HG03558 (cell line): Measurements from ENCODE around the gene FIGNL1.

Source experiments
- ATAC-seq: cut with Tn5 transposase; IDR thresholded peaks from one replicate; pipeline ENCODE4 v1.9.1; 2021; ENCODE audit warnings: moderate number of reproducible peaks; ENCODE audit not compliant: unreplicated experiment; ENCODE audit errors: extremely low read depth

The FIGNL1 gene

GRCh38 chr7:50431722-50432305 lies 18.3 kb downstream of the FIGNL1 start:
- ATAC-seq: no peak

- no peak for ATAC-seq
Measured at GRCh38 chr7:50431316-50431715, 18.8 kb downstream of the FIGNL1 start.

- no peak for ATAC-seq
Measured at GRCh38 chr7:50428911-50429310, 21.2 kb downstream of the FIGNL1 start.

GRCh38 chr7:50427518-50427917 lies 22.6 kb downstream of the FIGNL1 start:
- ATAC-seq: no peak

GRCh38 chr7:50426280-50427045 lies 23.7 kb downstream of the FIGNL1 start:
- no peak for ATAC-seq

GRCh38 chr7:50425318-50425717 lies 24.8 kb downstream of the FIGNL1 start:
- ATAC-seq: no peak

- ATAC-seq: no peak
Measured at GRCh38 chr7:50423860-50424259, 26.3 kb downstream of the FIGNL1 start.

GRCh38 chr7:50422858-50423257 lies 27.3 kb downstream of the FIGNL1 start:
- ATAC-seq: no peak

- no peak for ATAC-seq
Measured at GRCh38 chr7:50421043-50421442, 29.1 kb downstream of the FIGNL1 start.

GRCh38 chr7:50418526-50419290 lies 31.4 kb downstream of the FIGNL1 start:
- ATAC-seq: no peak

GRCh38 chr7:50418086-50418515 lies 32.0 kb downstream of the FIGNL1 start:
- peak; percentile 81 for ATAC-seq

GRCh38 chr7:50416527-50417182 lies 33.5 kb downstream of the FIGNL1 start:
- peak; percentile 37 for ATAC-seq

- no peak for ATAC-seq
Measured at GRCh38 chr7:50415844-50416364, 34.2 kb downstream of the FIGNL1 start.

GRCh38 chr7:50413561-50413960 lies 36.6 kb downstream of the FIGNL1 start:
- no peak for ATAC-seq

GRCh38 chr7:50412973-50413372 lies 37.2 kb downstream of the FIGNL1 start:
- ATAC-seq: no peak

- ATAC-seq: no peak
Measured at GRCh38 chr7:50411332-50411731, 38.8 kb downstream of the FIGNL1 start.

GRCh38 chr7:50409856-50410745 lies 40.0 kb downstream of the FIGNL1 start:
- peak; percentile 35 for ATAC-seq

GRCh38 chr7:50406935-50407334 lies 43.2 kb downstream of the FIGNL1 start:
- no peak for ATAC-seq

GRCh38 chr7:50405221-50405620 lies 44.9 kb downstream of the FIGNL1 start:
- ATAC-seq: no peak
